AML-193 (cell line): ENCODE data around the gene CRYBA1.
"Not testable (repeated sequence)": the region's sequence is repeated elsewhere in the genome, so short reads cannot be mapped to it uniquely, and the experiment has no call there.

Source experiments
- DNase-seq, 2 experiments: peaks; one replicate each; lab custom pipeline; 2025; lab: John Stamatoyannopoulos, UW

The CRYBA1 gene

DNA sequence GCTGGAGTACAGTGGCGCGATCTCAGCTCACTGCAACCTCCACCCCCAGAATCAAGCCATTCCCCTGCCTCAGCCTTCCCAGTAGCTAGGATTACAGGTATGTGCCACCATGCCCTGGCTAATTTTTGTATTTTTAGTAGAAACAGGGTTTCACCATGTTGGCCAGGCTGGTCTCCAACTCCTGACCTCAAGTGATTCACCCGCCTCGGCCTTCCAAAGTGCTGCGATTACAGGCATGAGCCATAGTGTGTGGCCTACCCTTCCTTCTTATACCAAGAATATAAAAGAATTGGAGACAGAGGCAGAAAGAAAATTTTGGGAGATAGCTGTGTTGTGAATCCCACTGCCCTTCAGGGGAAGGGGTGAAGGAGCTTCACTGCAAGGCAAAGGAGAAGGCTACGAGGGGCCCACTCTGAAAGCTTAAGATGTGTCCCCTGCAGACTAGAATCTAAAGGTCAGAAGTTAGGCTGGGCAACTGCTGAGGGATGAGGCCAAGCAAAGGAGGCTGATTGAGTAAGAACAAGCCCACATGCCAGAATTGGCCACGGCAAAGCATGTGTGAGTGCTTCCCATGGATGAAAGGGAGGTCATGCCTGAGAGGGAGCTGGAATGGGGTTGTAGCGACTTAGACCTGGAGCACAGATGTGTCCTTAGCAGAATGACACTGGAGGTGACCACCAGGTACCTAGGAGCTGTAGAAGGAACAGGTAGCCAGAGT, 8.4 kb upstream of the CRYBA1 start:
- DNase-seq: peak in 1 of 2 experiments; percentile 47

DNA sequence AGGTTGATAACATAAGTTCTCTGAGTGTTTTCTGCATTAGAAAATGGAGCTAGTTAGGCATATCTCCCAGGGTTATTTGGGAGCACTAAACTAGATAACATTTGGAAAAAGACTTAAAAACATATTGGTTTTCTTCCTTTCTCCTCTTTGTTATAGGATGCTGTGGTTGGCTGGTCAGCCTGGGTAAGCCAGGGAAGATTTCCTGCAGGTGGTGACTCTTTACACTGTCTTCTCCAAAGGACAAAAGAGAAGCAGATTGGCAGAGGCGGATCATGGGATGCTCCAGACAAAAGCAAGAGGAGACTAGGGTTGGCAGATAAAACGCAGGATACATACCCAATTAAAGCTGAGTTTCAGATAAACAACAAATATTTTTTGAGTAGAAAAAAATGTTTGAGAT, 6.2 kb upstream of the CRYBA1 start:
- no peak for DNase-seq

DNA sequence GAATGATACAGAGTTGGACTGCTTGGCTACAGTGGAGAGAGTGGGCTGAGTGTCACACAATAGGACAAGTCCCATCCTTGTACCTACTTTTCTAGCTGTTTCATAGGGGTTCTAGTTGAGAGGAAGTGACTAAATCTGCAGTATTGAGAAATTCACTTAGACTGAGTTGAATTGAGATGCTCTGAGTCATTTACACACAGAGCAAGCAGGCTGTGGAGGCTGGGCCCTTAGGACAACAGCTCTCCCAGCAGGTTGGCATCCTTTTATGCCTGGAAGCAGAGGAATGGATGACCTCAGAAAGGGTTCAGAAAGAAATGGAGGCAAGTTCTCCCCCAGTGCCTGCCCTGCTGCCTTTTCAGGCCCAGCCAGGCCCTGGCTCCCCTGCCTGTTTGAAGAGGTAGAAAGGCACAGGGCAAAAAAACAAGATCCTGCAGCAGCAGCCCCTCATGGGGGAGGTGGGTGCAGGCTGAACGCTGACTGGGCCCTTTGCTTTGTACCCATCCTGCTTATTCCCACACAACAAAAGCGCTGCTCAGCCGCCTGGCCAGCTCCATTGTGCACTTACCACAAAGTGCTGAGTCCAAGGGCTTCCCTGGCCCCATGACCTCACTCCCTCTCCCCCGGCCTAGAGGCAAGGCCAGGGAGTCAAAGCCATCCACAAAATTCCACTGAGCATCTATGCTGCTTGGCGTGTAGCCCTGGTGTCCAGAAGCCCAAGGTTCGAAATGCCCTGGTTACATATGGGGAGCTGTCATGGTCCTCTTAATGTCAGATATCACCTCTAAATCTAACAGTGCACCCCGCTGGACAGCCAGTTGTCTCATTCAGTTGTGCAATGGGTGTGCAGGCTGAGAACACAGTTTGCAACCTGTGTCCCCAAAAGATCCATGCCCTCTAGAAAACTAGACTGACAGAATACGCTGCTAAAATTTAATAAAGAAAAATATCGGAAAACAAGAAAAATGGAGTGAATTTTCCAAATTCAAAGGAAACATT, 5.4 kb upstream of the CRYBA1 start:
- peak; percentile 93 to 96 for DNase-seq

DNA sequence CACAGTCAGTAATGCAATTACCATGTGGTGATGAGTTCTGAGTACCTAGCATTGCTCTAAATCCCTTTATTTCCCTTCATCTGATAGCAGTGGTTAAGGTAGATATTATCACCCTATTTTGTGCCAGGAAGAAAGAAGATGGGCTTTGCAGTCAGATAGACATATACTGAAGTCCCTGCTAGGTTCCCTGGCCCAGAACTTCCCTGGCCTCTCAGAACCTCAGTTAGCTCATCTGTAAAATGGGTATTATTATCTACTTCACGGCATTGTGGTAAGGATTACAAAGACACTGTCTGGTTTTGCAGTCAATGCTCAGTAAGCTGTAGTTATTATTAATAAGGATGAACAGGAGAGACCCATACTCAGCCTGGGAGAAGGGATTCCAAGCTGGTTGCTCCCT, 4.6 kb upstream of the CRYBA1 start:
- DNase-seq: no peak

DNA sequence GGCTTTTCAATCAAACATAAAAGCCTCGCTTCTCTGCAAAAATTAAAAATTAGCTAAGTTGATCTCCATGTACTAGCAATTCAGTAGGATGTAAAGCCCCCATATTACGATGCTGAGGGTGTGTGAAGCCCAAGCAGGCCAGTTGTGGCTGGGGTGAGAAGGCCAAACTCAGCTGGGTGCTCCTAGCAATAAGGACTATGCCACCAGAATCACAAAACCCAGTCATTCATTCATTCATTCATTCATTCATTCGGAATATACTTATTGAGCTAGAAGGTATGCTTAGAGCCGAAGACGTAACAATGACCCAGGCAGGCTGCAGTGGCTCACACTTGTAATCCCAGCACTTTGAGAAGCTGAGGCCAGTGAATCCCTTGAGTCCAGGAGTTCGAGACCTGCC, 3.9 kb upstream of the CRYBA1 start:
- no peak for DNase-seq

DNA sequence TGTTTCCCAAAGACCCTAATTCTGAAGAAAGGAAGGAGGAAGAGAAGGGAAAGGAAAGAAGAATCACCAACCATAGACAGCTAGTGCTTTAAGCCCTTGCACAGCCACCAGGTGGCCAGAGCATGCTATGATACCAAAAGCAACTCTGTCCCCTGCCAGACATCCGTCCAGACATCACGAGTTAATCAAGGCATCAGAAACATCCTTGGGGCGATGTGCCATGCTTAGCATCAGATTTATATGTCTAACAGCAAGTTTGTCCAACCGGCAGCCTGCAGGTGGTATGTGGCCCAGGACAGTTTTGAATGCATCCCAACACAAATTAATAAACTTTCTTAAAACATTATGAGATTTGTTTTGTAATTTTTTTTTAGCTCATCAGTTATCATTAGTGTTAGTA, 2.9 kb upstream of the CRYBA1 start:
- peak; percentile 36 to 60 for DNase-seq

DNA sequence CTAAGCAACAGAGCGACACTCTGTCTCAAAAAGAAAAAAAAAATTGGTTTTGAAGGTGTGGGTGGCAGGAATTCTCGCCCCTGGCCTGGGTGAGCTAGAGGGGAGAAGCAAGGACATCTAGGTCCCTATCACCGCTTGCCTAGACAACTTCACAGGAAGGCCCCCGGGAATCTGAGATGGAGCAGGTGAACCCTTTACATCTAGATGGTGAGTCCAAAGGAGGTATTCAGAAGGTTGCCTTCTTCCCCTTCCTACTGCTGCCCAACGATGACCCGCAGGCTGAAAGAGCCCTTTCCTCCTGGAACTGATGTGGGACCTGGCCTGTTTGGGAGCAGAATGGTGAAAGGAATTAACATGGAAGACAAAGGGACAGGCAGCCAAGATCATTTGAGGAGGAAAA, 1.3 kb upstream of the CRYBA1 start:
- no peak for DNase-seq

DNA sequence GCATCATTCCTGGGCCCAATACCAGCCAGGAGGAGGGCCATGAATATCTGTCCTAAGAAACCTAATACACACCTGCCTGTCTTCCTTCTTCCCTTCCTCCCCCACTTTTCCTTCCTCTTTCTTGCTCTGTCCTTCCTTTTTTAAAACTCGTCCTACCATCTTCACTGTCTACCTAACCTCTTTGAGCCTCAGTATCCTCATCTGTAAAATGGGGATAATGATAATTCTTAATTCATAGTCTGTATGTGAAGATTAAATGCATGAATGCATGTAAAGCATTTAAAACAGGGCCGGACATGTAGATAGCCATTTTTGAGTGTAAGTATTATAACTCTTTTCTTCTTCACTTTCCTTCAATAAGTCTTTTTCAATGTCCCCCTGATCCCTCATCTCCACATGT, 560 bp downstream of the CRYBA1 start:
- no peak for DNase-seq

DNA sequence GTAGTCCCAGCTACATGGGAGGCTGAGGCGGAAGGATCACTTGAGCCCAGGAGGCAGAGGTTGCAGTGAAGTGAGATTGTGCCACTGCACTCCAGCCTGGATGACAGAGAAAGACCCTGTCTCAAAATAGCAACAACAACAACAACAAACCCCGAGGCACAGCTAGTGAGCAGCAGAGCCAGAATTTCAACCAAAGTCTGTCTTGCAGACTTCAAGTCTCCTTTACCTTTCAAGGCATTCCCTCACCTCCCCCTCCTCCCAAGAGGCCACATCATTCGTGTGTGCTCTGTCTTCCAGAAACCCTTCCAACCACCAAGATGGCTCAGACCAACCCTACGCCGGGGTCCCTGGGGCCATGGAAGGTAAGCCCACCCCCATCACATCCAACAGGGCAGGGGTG, 2.2 kb downstream of the CRYBA1 start:
- no peak for DNase-seq

DNA sequence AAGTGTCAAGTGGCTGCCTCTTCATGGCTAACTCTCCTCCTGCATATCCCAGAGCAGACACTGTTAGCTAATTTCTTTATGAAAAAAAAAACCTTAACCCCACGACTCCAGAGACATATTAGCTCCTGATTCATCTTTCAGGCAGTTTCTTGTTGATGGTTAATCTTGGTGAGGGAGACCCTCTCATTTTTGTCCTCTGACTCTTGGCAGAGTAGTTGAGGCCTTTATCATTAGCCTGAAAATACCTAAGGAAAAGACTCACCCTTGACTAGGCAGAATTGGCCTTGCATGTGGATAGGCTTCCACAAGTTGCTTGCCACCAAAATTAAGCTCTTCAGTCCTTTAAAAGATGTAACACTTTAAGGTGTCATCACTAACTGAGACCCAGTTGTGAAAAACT, 4.0 kb downstream of the CRYBA1 start:
- no peak for DNase-seq

DNA sequence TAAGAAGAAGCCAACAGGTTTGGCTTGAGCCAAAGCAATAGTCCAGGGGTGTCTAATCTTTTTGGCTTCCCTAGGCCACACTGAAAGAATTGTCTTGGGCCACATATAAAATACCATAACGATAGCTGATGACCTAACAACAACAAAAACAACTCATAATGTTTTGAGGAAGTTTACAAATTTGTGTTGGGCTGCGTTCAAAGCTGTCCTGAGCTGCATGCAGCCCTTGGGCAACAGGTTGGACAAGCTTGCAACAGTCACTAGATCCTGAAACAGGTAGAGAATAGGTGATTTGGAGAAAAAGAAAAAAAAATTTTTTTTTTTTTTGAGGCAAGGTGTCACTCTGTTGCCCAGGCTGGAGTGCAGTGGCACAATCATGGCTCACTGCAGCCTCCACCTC, 4.5 kb downstream of the CRYBA1 start:
- DNase-seq: no peak

DNA sequence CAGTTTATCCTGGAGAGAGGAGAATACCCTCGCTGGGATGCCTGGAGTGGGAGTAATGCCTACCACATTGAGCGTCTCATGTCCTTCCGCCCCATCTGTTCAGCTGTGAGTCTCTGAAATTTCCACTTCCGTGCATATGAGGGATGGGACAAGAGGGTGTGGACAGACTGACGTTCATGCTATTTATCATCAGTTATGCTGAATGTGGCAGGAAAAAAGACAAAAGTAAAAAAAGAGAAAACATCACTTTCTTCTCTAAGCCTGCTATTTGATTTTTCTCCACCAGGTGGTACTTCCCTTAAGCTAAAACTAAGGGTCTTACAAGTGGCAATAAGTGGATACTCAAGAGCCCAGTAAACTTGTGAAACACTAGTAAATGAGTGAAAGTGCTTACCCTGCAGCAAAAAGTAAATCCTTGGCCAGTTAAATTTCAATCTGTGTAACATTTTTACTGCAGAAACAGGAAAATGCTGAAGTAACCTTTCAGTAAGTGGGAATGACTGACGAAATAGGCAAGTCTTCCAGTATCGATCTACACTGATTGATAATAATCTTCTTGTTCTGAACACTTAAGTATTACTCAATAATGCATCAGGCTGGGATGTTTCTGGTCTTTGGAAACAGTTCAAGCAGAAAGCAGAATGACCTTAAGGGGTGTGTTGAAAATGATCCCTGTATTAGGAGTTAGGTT, 5.6 kb downstream of the CRYBA1 start:
- DNase-seq: peak; percentile 36 to 71

DNA sequence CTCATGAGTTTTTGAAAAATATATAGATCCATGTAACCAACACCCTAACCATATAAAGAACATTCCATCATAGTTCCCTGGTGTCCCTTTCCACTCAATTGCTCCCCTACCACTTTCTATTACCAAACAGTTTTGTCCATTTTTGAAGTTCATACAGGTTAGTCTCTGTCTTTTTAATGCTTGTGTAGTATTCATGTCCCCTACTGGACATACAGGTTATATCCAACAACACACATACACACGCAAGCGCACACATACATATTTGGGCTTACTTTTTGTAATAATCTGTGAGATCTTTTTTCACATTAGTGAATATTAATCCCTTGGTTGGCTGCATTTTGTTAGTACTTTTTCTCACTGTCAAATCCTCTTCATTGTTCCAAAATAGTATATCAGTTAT, 6.4 kb downstream of the CRYBA1 start:
- DNase-seq: no peak

DNA sequence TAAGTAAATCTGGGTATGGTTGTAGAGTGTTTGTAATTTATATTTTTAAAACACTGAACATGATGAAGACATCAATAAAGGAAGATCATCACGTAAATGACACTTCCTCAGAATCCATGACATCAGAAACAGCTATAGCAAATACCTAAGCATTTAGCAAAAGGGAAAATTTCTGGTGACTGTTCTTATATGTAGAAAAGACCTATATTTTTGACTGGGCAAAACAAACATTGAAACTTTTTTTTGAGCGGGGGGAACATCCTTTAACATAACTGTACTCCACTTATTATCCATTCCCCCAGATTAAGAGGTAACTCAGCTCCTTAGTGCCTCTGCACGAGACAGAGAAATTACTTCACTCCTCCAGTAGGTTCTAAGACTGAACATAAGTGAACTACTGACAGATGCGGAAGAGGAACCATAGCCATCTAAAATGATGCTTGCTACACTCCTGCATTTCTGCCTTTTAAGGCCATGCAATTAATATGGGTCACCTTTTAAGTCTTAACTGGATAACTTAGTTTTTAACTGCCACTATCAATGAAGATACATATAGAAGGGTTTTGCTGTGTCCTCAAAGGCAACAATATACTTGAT, 9.4 kb downstream of the CRYBA1 start:
- no peak for DNase-seq

DNA sequence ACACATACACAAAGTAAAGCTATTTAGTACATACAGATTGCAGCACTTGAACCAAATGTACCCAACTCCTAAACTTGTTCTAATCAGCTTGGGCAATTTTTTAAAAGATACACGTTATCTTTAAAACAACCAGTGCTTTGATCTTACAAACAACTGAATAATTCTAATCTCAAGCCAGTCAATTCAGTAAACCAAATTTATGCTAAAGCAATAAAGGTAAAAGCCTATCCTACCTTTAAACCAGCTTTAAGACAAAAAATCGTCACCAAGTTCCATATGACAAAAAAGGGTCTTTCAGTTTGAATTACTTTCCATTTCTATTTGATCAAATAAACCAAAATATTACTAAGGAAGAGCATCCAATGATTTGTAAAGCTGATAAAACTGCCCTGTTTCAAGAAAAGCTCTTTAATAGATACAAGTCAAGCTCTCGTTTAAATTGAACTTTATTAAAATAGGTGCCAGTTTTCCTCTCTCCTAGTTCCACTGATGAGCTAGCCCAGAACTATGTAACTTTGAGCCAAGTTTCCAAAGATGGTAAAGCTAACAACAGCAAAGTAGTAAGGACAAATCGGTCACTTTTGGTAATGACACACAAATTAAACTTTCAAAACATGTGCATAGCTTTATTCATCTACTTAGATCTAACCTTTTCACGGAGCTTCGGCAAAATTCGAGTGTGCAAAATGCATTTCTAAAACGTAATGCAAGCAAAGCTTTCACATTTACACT, 10.2 kb downstream of the CRYBA1 start:
- DNase-seq: no peak

DNA sequence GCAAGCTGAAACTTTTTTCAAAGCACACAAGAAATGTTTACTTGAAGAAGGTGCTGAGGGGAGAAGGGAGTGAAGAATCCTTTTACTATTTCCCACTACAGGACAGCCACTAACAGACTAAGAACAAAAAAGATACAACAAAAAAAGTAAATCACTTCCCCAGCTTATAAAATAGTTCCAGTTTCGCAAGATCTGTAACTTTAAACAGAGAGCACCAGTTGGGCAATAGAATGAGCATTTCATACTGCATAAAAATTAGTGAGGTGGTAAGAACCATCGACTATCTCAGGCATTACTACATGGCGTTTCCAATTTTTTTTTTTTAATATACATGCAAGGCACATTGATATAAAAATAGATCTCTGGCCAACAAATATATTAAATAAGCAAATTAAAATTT, 11.1 kb downstream of the CRYBA1 start:
- peak; percentile 42 to 65 for DNase-seq

DNA sequence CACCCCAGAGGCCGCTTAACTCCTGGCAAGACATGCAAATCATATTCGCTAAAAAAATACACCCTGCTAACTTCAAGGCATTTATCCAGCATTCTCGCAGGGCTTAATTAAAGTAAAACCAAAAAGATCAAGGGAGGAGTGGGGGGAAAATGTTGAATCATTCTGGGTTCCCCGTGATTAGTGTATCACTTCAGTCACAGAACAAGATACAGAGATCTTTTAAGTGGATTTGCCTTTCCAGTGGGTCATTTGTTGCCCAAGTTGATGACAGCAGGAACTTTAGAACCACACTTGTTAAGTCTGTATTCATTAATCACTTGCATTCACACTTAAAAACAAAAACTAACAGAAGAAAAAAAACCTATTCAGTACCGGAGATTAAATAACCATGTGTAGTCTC, 17.3 kb downstream of the CRYBA1 start:
- no peak for DNase-seq

DNA sequence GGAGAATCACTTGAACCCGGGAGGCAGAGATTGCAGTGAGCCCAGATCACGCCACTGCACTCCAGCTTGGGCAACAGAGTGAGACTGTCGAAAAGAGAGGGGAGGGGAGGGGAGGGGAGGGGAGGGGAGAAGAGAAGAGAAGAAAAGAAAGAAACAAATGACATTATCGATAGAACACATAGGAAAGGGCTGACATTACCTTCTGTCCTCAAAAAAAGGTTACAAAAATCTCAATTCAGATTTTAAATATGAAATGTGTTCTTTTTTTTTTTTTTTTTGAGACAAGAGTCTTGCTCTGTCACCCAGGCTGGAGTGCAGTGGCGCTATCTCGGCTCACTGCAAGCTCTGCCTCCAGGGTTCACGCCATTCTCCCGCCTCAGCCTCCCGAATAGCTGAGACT, 25.3 kb downstream of the CRYBA1 start:
- not testable (repeated sequence) for DNase-seq

DNA sequence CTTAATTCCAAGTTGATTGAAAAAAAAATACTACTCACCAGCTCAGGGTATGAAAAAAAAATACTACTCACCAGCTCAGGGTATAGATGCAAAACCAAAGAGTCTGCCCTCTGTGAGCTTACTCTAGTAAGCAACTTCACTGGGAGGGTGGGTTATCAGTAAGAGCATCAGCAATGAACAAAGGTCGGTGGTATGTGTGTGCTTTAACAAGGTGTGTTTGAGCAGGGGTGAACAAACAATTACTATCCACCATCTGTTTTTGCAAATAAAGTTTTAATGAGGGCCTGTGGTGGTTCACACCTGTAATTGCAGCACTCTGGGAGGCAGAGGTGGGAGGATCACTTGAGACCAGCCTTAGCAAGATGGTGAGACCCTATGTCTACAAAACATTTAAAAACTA, 27.3 kb downstream of the CRYBA1 start:
- no peak for DNase-seq

DNA sequence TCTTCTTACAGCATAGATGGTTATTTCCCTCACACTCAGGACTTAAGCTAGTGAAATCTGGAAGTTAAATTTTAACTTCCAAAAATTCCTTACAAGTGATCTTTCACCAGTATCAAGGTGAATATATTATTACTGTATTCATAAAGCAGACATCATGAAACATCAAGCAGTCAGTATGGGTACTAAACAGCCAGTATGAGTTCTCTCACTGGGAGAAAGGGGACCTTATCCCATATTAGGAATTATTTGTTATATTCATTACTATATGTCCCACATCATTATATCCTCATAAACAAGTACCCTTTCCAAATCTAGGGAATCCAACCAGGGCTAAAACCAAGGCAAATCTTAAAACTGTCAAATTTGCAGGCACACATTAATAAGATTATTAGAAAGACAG, 32.0 kb downstream of the CRYBA1 start:
- DNase-seq: no peak

DNA sequence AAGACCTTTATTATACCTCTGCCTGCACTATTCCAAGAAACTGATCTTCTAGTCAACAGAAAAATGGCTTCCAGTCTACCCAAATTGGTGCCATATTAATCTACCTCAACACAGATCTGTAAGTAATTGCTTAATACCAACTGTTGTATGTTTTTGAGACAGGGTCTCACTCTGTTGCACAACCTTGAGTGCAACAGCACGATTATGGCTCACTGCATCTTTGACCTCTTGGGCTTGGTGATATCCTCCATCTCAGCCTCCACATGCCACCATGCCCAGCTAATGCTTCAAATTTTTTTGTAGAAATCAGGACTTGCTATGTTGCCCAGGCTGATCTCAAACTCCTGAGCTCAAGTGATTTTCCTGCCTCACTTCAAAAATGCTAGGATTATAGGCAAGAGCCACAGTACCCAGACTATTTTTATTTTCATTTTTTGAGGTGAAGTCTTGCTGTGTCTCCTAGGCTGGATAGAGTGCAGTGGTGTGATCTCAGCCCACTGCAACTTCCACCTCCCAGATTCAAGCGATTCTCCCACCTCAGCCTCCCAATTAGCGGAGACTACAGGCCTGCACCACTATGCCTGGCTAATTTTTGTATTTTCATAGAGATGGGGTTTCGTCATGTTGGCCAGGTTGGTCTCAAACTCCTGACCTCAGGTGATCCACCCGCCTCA, 32.9 kb downstream of the CRYBA1 start:
- DNase-seq: no peak
